Right hindlimb (tissue), 1 donor: ENCODE data around the gene NTNG2.

Experiments
- DNase-seq: peaks from one replicate; pipeline ENCODE4 v3.0.0-alpha.2; 2018

The NTNG2 gene

DNA sequence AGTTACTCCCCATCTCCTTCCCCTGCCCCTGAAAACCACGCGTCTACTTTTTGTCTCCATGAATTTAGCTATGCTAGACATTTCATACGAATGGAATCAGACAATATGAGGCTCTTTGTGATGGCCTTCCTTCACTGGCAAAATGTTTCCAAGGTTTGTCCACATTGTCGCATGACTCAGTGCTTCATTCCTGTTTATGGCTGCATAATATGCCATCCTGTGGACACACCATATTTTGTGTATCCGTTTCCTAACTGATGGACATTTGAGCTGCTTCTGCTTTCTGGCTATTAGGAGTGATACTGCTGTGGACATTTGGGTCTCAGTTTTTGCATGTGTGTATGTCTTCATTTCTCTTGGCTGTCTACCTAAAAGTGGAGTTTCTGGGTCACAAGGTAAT, 14.5 kb downstream of the NTNG2 start:
- no peak for DNase-seq

DNA sequence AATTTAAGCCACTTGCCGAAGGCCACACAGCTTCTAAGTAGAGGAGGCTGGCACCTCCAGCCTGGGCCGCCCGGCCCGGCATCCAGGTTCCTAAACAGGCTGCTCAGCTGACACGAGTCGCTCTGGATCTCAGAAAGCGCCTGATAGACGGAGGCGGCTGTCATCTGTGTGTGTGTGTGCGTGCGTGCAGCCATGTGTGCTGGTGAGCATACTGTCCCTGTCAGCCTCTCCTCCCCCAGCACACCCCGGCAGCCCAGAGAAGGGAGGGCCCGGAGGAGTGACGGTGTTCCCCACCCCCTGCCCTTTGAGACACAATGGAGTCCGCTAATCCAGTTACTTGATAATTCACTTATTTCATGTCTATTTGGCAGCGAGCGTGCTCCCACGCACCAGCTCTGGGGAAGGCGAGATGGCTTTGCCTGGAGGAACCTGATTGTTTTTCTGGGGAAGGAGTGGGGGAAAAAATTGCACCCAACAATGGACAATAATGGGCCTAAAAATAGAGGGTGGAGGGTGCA, 20.0 kb downstream of the NTNG2 start:
- no peak for DNase-seq

DNA sequence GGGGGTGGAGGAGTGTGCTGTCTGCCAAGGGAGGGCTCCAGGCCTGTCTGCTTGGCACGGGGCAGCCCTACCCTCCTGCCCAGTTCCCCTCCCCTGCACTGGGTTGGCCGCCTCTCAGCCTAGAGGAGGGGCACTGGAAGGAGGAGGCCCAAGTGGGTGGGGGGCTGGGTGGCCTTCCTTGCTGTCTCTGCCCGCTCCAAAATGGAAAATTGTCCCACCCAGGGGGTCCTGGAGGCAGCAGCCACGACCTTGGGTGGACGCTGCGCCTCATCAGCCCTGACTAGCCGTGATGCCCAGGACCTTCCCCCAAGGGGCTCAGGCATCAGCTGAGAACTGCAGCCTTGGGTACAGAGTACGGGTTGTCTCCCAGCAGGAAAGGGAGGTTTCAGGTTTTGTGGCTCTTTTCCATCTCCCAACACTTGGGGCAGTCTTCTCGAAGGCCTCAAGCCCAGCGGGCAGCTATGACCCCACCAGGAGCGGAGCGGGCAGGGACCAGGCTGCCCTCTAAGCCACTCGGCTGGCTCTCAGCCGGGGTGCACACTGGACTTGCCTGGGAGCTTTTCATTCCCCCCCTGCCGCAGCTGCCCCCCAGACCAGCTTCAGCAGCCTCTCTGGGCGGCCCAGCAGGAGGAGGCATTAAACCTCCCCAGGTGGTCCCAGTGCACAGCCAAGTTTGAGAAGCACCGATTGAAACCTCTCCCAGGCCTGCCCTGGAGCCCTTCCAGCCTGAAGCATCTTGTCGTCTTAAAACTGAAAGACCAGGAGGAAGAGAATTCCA, 20.6 kb downstream of the NTNG2 start:
- DNase-seq = peak; percentile 59

DNA sequence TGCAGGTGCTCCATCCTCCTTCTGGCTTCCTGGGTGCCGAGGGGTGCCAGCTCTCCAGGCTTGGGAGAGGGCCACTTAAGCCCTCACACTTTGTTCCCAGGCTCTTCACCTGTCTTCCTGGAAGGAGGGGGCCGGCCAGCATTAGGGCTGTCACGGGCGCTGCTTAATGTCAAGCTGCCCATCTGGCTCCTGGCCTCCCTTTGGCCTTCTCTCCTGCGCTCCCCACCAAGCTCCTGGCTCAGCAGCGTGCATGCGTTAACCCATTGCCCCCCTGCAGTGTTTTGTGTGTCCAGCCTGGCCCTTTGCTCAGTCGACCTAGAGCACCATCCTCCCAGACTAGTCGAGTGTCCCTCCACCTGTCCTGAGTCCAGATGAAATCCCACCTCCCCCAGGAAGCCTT, 21.3 kb downstream of the NTNG2 start:
- DNase-seq = no peak

DNA sequence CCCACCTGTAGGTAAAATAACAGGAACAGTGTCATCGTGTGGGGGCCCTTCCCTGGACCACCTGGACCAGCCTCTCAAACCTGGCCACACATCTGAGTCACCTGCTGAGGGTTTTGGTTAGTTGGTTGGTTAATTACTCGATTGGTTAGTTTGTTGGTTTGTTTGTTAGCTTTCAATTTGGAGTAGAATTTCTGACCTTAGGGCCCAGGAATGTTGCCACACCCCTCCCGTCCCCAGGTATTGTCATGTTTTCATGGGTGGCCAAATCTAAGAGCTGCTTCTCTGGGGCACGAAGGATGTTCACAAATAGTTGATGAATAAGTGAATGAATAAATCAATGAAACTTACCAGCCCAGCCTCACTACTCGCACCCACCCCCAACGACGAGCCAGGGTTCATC, 21.9 kb downstream of the NTNG2 start:
- no peak for DNase-seq

DNA sequence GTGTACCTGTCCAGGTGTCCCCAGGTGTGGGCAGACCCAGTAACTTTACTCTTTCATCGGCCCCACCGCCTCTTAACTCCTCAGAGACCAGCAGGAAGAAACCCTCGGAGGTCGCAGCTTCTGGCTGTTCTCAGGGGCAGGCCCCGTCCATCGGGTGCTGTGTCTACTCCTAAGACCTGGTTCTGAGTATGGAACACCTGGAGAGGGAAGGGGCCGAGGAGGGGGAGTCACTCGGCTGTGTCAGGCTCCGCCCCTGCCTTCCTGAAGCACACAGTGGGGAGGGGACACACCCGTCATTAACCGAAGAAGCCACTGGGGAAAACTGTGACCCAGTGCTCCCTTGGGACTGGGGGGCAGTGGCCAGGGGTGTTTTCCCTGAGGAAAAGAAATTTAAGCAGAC, 22.3 kb downstream of the NTNG2 start:
- no peak for DNase-seq

DNA sequence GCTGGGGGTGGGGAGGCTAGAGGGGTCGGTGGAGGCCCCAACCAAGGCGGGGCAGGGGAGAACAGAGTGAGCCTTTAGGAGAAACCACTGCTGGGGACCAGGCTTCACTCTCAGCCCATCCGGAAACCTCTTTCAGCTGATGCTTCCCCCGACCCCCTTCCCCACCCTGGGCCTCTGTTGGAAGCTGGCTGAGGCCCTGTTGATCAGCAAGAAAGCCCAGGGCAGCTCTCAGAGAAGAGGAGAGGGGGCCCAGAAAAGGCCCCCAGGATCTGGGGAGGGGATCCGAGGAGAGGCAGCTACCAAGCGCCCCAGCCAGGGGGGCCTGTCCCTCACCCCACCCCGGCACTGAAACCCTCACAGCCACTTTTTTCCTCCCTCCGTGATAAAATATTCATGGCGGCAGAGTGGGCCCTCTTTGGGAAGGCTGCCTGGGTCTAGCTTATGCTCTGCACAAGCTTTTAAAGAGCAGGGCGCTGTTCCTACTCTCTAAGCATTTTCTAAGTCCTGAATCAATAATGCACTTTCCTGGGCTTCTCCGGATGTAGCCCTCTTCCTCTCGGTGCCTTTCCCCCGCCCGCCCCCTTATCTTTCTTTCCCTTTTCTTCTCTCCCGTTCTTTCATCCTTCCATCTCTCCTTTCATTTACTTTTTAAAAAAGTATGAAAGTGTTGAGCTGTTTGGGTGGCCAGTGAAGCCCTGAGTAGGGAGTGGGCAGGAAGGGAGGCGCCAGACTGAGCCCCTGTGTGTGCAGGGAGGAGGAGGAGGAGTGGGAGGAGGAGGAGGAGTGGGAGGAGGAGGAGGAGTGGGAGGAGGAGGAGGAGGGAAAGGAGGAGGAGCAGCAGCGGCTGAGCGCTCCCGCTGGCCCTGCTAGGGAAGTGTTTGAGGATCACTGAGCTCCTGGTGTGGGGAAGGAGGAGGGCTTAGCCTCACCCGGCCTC, 23.5 kb downstream of the NTNG2 start:
- DNase-seq = peak; percentile 65

DNA sequence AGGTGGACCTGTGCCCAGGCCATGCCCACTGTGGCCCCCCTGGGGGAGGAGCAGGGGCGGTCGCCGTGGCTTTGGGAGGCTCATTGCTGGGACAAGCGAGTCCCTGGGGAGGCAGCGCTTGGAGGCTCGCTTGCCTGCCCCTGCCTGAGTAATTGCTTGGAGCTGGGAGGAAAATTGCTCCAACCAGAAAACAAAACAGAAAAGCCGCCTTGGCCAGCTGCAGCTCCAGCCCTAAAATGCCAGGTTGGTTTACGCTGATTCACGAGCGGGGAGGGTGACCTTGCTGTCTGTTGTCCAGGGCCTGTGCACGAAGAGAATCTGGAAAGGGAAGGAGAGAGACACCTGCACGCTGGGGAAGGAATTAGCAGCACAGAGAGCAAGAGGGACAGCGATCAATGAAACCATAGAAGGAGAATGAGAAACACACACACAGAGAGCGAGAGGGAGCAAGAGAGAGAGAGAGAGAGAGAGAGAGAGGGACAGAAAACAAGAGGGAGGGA, 25.3 kb downstream of the NTNG2 start:
- no peak for DNase-seq

DNA sequence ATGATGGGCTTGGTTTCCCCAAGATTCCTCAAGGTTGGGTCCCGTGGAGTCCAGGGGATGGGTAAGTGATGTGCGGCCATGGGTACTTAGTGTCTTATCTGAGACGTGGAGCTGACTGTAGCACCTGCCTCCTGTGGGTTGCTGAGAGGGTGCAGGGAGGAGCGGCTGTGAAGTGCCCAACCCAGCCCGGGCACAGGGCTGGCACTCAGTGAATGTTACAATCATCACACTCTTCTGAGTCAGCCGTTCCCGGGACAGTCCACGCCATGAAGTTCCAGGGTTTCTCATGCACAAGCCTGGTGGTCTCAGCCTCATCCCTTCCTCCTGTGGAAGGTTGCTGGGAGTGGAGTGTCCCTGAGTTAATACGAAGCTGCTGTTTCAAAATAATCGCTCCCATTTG, 29.1 kb downstream of the NTNG2 start:
- DNase-seq = no peak

DNA sequence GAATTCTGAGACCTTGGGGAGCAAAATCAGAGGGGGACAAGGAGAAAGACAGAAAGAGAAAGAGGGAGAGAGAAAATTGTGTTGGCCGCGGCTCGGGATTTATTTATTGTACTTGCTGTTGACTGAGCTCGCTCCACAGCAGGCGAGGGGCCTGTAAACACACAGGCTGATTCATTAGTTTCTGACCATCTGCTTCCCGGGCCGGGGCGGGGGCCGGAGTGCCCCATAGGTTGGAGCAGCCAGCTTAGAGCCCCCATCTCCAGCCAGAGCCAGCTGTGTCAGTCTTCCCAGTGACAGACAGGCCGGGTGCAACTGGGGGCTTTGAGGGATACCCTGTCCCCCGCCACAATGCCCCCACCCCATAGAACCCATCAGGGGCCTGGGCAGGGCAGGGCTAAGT, 30.9 kb downstream of the NTNG2 start:
- DNase-seq = no peak

DNA sequence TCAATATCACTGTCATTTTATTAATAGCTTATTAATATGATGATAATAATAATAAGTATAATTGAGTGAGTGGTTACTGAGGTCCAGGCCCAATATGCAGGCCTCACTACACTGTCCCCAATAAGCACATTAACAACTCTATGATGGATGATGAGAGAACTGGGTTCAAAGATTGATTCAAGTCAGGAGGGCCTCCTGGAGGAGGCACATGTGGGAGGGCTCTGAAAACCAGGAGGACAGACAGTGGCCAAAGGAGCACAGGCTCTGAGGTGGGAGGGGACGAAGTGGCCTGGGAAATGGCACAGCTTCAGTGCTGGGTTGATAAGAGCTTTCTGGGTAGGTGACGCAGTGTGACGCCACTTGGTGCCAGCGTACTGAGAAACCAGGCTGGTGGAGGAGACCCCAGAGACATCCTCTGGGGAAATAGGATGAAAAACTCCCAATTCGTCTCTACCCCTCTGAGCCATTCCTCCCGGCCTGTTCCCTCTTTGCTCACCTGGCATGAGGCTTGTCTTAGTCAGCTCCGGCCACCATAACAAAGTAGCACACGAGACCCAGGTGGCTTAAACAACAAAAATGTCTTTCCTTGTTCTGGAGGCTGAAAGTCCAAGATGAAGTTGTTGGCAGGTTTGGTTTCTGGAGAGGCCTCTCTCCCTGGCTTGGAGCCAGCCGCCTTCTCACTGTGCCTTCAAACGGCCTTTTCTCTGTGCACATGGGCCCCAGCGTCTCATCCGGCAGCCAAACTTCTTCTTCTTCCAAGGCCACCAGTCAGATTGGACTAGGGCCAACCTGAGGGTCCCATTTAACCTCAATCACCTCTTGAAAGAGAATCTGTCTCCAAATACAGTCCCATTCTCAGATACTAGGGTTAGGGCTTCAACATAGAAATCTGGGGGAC, 31.6 kb downstream of the NTNG2 start:
- no peak for DNase-seq

DNA sequence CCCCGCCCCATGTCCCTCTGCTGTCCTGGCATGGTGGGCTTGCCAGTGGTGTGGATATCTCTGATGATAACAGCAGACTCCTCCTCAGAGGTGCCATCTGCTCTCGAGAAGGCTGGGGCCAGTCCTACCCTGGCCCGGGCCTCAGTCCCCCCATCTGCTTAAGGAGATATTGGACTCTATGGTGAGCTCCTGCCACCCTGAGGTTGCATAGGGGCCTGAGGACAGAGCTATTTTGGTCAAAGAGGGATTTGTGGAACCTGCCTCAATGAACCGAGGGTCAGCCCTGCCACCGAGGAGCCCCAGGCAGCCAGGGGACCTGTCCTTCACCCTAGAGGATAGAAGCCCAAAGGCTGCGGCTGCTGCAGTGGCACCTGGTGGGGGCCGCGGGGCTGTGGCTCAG, 32.6 kb downstream of the NTNG2 start:
- no peak for DNase-seq

DNA sequence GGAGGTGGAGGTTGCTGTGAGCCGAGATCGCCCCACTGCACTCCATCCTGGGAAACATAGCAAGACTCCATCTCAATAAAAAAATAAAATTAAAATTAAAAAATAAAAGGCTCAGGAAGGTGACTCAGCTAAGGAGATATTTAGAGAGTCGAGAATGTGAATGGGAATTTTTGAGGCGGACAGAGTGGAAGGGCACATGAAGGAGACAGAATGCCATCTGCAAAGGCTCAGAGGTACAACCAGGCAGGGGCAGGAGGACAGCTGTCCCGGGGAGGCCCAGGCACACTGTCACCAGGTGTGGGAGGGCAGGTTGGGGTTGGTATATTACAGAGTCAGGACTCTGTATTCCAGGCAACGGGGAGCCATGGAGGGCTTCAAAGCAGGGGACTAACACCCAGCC, 35.5 kb downstream of the NTNG2 start:
- no peak for DNase-seq

DNA sequence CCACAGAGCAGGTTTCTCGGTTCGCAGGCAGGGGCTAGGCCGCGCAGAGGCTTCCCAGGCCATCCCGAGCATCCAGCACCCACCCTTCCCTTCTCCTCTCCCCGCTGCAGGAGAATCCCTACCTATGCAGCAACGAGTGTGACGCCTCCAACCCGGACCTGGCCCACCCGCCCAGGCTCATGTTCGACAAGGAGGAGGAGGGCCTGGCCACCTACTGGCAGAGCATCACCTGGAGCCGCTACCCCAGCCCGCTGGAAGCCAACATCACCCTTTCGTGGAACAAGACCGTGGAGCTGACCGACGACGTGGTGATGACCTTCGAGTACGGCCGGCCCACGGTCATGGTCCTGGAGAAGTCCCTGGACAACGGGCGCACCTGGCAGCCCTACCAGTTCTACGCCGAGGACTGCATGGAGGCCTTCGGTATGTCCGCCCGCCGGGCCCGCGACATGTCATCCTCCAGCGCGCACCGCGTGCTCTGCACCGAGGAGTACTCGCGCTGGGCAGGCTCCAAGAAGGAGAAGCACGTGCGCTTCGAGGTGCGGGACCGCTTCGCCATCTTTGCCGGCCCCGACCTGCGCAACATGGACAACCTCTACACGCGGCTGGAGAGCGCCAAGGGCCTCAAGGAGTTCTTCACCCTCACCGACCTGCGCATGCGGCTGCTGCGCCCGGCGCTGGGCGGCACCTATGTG, 36.1 kb downstream of the NTNG2 start:
- DNase-seq = no peak

DNA sequence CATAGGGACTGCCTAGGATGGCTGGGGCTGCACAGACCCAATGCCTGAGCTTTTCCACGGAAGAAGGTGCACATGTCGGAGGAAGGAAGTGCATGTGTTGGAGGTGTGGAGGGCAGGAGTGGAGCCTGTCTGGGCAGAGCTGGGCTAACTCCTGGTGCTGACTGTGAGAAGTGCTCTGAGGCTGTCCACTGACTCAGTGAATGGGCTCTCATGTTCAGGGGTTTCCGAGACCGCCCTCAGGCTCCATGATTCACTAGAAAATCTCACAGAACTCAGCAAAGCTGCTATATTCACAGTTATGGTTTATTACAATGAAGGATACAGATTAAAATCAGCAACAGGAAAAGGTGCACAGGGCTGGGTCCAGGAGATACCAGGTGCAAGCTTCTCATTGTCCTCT, 37.2 kb downstream of the NTNG2 start:
- no peak for DNase-seq

DNA sequence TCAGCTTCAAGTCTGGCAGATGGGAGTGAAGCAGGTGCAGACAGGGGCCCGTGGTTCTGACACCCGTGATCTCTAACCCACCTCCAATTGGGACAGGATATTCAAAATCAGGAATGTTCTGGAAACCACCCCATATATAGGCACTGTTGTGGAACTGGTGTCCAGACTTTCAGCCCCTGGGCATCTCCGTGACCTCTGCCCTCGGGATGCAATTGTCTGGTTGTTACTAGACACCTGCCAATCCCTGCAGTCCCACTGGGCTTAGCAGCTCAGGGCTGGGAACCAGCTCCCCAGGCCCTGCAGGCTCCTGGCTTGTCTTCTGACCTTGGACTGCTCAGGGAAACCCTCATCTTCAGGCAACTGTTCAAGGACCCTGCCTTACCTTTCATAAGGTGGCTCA, 38.8 kb downstream of the NTNG2 start:
- no peak for DNase-seq

DNA sequence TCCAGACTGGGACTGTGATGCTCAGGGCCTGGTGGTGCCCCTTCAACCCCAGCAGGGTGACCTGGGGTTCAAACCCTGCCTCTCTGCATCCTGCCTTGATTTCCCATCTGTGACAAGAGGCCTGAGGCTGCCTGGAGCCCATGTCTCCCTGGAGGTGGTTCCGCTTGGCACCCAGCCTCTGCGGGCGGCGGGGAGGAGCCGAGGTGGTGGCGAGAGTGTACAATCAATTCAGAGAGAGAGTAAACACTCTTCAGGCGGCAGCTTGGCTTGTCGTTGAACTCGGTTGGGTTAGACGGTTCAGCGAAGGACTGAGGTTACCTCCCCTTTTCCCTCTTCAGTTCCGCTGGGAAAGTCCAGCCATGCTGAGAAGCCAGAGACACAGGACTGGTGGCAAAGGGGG, 39.3 kb downstream of the NTNG2 start:
- DNase-seq = no peak

DNA sequence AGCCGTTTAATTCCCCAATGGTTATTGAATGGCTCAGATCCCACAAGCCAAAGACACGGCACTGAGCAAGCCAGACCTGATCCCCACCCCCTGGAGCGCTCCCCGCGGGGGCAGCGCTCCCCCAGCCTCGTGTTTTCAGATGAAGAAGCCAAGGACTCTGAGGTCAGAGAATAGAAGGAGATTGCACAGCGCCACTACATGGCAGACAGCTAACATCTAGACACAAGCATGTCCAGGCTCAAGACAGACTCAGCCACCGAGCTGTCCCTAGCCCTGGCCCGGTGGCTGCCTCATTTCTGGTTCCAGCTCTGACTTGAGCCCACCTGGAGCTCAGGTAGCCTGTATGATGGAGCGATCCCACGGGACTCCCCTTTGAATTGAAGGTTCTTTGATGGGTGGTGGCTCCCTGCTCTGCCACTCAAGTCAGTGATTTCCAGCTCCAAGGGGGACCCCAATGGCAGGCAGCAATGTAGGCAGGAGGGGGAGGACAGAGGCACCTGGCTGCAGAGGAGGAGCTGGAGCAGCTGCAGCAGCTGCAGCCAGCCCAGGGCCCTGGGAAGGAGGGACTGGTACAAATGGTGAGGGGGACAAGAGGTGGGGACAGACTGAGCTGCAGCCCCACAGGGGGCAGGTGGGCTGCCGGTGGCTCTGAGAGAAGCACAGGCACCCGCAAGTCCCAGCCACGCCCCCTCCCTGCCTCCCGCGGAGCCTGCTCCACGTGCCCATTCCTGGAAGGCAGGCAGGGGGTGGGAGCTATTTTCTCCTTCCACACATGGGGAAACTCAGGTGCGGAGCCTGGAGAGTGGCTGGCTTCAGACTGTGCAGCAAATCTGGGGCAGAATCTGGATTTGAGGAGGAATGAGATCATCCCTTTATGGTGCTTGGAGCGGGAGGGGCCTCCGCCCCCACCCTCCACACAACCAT, 40.2 kb downstream of the NTNG2 start:
- DNase-seq = no peak

DNA sequence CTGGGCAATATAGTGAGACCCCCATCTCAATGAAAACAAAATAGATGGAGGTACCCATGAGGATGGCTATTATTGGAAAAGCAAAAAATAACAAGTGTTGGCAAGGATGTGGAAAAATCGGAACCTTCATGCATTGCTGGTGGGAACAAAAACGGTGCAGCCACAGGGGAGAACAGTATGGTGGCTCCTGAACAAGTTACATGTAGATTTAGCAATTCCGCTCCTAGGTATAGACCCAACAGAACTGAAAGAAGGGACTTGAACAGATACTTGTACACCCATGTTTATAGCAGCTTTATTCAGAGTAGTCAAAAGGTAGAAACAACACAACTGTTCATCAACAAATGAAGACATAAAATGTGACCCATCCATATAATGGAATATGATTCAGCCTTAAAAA, 43.0 kb downstream of the NTNG2 start:
- no peak for DNase-seq

DNA sequence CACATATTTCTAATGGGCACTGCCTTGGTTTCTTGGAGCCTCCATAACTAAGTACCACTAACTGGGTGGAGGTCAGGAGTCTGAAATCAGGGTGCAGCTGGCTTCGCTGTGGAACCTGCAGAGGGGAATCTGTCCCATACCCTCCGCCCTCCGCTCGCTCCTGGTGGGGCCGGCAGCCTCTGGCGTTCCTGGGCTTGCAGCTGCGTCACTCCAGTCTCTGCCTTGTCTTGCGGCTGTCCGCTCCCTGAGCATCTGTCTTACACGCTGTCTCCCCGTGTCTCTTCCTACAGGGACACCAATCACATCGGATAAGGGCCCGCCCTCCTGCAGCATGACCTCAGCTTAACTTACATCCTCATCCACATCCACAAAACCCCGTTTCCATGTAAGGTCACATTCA, 45.4 kb downstream of the NTNG2 start:
- no peak for DNase-seq
